WERI-Rb-1 (cell line): ENCODE measurements around the gene ERI3.

ENCODE experiments used
- DNase-seq: peaks from one replicate; pipeline ENCODE4 v3.0.0-alpha.2; 2020
- H3K27ac ChIP-seq: fragments of 250-450 bp; sonication (Bioruptor Pico); 2 replicates; pipeline ENCODE4 v1.5.1; 2020; ENCODE audit warnings: mild to moderate bottlenecking, moderate library complexity
- H3K27me3 ChIP-seq: fragments of 250-450 bp; sonication (Bioruptor Pico); 2 replicates; pipeline ENCODE4 v1.5.1; 2021; ENCODE audit warnings: mild to moderate bottlenecking, low read depth, moderate library complexity; ENCODE audit not compliant: insufficient read depth, severe bottlenecking
- H3K36me3 ChIP-seq: fragments of 250-450 bp; sonication (Bioruptor Pico); 2 replicates; pipeline ENCODE4 v1.5.1; 2020; ENCODE audit warnings: mild to moderate bottlenecking, moderate library complexity
- H3K4me3 ChIP-seq: 2 replicates; pipeline ENCODE4 v1.5.1; 2011; ENCODE audit warnings: low read depth, mild to moderate bottlenecking, control low read depth, low read length
- H3K9me3 ChIP-seq: fragments of 250-450 bp; sonication (Bioruptor Pico); 2 replicates; pipeline ENCODE4 v1.5.1; 2021; ENCODE audit warnings: mild to moderate bottlenecking, moderate library complexity; ENCODE audit not compliant: severe bottlenecking
- CTCF ChIP-seq: IDR thresholded peaks from 2 replicates; pipeline ENCODE4 v1.5.1; 2011; ENCODE audit warnings: low read depth, mild to moderate bottlenecking, control low read depth, inconsistent platforms, low read length

The ERI3 gene

GRCh38 chr1:44302541-44302940 lies 52.5 kb downstream of the ERI3 start:
- Histone ChIP-seq H3K36me3 (peaks cover 72% of the 10 kb centered on the region), H3K27ac (no peak overlapping the region)
- no peak for DNase-seq

GRCh38 chr1:44301442-44301841 lies 53.6 kb downstream of the ERI3 start:
- no peak for DNase-seq

More at GRCh38 chr1:44302541-44302940, 52.5 kb downstream of the ERI3 start:
- TF ChIP-seq CTCF: no peak
- Histone ChIP-seq H3K27me3 (no peaks in the 10 kb centered on the region), H3K9me3 (no peaks in the 10 kb centered on the region), H3K4me3 (no peak overlapping the region)

DNA sequence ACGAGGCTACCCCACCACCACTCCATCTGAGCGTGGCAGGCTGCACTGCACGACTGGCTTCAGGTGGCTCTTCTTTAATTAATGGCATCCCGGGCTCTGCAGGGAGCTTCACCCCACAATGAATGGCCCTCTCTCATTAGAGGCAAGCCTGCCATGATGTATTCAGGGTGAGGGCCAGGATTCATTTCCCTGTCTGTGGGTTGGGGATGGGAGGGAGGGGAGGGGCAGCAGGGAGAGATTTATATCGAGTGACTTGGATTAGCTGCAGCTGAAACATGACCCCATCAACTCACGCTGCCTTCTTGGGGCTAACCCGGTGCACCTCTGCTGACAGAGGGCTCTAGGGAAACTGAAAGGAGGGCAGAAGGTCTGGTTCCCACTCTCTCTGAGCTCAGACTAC lies 54.2 kb downstream of the ERI3 start:
- TF ChIP-seq CTCF: no peak
- DNase-seq: peak; percentile 84
- Histone ChIP-seq H3K9me3 (no peaks in the 10 kb centered on the region), H3K27ac (peak overlapping the region; percentile 54), H3K27me3 (no peaks in the 10 kb centered on the region), H3K36me3 (peaks cover 73% of the 10 kb centered on the region), H3K4me3 (no peak overlapping the region)

More at GRCh38 chr1:44301442-44301841, 53.6 kb downstream of the ERI3 start:
- Histone ChIP-seq H3K4me3 (no peak overlapping the region), H3K36me3 (peaks cover 72% of the 10 kb centered on the region), H3K9me3 (no peaks in the 10 kb centered on the region), H3K27ac (peak overlapping the region; percentile 49), H3K27me3 (no peaks in the 10 kb centered on the region)
- no peak for TF ChIP-seq CTCF

DNA sequence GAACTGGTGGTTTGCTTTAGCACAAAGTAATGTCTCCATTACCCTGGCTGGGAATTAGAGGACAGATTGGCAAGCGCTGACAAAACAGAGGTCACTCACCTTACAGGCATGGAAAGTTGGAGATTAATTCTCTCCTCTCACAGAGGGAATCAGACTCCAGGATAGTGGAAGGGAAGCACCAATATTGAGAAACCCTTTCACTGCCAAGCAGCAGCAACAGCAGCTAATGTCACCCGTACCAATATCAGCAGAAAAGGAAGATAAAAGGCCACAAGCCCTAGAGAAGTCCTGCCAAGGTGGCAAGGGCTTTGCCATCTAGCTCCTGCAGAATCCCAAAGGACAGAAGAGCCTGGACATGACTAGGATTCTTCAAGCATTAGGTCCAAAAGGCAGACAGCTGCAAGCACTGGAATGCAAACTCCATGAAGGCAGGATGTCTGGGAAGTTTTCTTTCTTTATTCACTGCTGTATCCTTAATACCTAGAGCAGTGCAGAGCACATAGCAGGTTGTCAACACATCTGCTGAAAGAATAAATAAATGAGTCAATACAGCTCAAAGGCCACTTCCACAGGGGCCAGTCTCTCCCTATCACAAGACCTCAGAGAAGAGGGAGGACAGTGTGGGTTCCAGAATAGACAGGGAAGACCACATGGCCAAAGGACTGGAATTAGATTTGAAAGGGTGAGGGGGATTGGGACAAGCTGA lies 57.2 kb downstream of the ERI3 start:
- Histone ChIP-seq H3K9me3 (no peaks in the 10 kb centered on the region), H3K27me3 (no peaks in the 10 kb centered on the region), H3K27ac (no peak overlapping the region), H3K4me3 (no peak overlapping the region), H3K36me3 (peaks cover 64% of the 10 kb centered on the region)
- no peak for DNase-seq
- TF ChIP-seq CTCF: no peak

- no peak overlapping the region for H3K4me3 ChIP-seq
- no peak for DNase-seq
- TF ChIP-seq CTCF: no peak
- no peaks in the 10 kb centered on the region for H3K9me3 ChIP-seq
- H3K36me3 ChIP-seq: peaks cover 55% of the 10 kb centered on the region
- H3K27me3 ChIP-seq: no peaks in the 10 kb centered on the region
- H3K27ac ChIP-seq: no peak overlapping the region
These were observed 58.3 kb downstream of the ERI3 start for GRCh38 chr1:44296806-44297205.

DNA sequence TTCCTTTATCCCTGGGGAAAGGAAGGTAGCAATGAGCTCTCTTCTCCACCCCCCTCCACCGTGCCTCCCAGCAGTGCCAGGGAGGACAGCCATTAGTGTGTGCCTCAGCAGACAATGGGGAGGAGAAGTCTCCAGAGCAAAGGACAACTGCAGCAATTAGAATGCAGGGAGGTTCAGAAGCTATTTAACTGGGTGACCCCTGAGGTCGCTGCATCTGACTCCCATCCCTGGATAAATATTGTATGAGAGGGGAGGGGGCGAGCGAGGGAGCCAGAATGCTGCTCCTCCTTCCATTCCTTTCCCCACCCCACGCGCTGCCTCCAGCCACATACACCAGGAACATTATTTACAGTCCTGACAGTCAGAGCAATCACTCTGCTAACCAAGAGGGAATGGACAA lies 59.0 kb downstream of the ERI3 start:
- DNase-seq: no peak
- Histone ChIP-seq H3K4me3 (no peak overlapping the region), H3K9me3 (no peaks in the 10 kb centered on the region), H3K36me3 (peaks cover 49% of the 10 kb centered on the region), H3K27ac (no peak overlapping the region), H3K27me3 (no peaks in the 10 kb centered on the region)
- TF ChIP-seq CTCF: no peak
